Thyroid gland (tissue), 4 donors: ENCODE results near the gene CCDC38. TPM values are rescaled to one million over a fixed set of nuclear protein-coding genes. Genes with fewer than 3 reads are reported as not detected.

Experiments used
- DNase-seq, 2 donors: peaks; one replicate each; pipeline ENCODE4 v3.0.0-alpha.2; 2019
- H3K27ac ChIP-seq, 3 donors: fragments of 200-600 bp; sonication (generic); 1 replicate in 2 of 3; 2 replicates in 1 of 3; pipeline ENCODE4 v1.5.1; 2016 to 2019; ENCODE audit warnings: mild to moderate bottlenecking in 1 of 3, moderate library complexity in 1 of 3
- H3K27me3 ChIP-seq: fragments of 200-600 bp; sonication (generic); one replicate; pipeline ENCODE4 v1.5.1; 2019
- H3K36me3 ChIP-seq, 2 donors: fragments of 200-600 bp; sonication (generic); one replicate each; pipeline ENCODE4 v1.5.1; 2016 to 2019
- H3K4me1 ChIP-seq, 2 donors: fragments of 200-600 bp; sonication (generic); one replicate each; pipeline ENCODE4 v1.5.1; 2017 to 2019
- H3K4me3 ChIP-seq, 3 donors: fragments of 200-600 bp; sonication (generic); replicated peaks in 1 of 3; 1 replicate in 2 of 3; 2 replicates in 1 of 3; pipeline ENCODE4 v1.5.1; 2016; ENCODE audit warnings: mild to moderate bottlenecking in 1 of 3
- H3K9me3 ChIP-seq: fragments of 200-600 bp; sonication (generic); one replicate; pipeline ENCODE4 v1.5.1; 2017
- POLR2A ChIP-seq, 2 donors: fragments of 450-650 bp; IDR thresholded peaks; one replicate each; pipeline ENCODE4 v1.6.1; 2017; ENCODE audit warnings: antibody characterized with exemption in 2 of 2, mild to moderate bottlenecking in 2 of 2, moderate library complexity in 1 of 2
- WGBS, 2 donors: methylation state at CpG; one replicate each; pipeline ENCODE4 v1.1.5; 2017; 5-methylcytosine and 5-hydroxymethylcytosine counted together
- intact Hi-C: fragments of 100-400 bp; cut with DNase I; formaldehyde crosslinking; loops from one replicate; pipeline ENCODE4 v1.15.1; 2023
- total RNA-seq, 4 donors: library from RNA; depleted of rRNA; stranded (reverse); fragments of >200 nt; gene quantifications; one replicate each; pipeline ENCODE4 v1.2.3, GENCODE V29; 2016
- TF ChIP-seq, protein P1 (sequence below), 6 experiments: fragments of 200-600 bp in 3 of 6; fragments of 450-650 bp in 3 of 6; sonication (generic) in 3 of 6; IDR thresholded peaks; one replicate each; pipeline ENCODE4 v1.5.1; 2016 to 2019; ENCODE audit warnings: antibody characterized with exemption in 6 of 6, mild to moderate bottlenecking in 2 of 6, inconsistent platforms in 1 of 6, moderate library complexity in 1 of 6

CCDC38 gene
- total RNA-seq, 4 donors from 2014 or later: 0.67 TPM; not detected in 3

DNA sequence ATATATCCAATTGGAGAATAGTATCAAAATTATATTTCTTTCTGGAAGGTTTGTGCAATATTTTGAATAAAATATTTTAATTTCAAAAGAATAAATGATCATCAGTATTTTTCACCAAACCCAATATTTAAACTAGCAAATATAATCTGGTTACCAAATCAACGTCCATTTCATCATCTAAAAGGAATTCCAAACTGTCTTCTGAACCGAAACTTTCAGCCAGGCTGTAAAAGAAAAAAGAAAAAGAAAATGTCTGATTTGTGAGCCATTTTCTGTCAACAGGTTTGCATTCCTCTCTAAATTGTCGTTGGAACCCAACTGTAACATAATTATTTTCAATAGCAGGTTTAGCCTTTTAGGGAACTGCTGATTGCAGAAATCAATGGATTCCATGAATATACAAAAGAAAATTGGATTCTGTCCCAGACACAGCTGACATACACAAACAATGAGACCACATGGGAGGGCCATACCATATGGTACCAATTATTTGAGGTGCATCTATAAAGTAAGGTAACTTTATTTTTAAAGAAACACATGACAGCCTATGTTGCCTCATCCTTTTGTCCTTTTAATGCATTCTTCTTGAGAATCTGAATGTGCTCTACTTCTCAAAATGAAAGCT is 61.0 kb downstream of the CCDC38 start:
- intact Hi-C loops: no loop called here
- Histone ChIP-seq H3K4me3 (no peak overlapping the region), H3K9me3 (no peaks in the 10 kb centered on the region), H3K27ac (no peak overlapping the region), H3K4me1 (no peaks in the 10 kb centered on the region), H3K27me3 (no peaks in the 10 kb centered on the region), H3K36me3 (no peaks in the 10 kb centered on the region)
- WGBS, 2 donors: 74 to 79% methylated on average over 3 of the region's 3 CpGs
- TF ChIP-seq, protein P1, sequence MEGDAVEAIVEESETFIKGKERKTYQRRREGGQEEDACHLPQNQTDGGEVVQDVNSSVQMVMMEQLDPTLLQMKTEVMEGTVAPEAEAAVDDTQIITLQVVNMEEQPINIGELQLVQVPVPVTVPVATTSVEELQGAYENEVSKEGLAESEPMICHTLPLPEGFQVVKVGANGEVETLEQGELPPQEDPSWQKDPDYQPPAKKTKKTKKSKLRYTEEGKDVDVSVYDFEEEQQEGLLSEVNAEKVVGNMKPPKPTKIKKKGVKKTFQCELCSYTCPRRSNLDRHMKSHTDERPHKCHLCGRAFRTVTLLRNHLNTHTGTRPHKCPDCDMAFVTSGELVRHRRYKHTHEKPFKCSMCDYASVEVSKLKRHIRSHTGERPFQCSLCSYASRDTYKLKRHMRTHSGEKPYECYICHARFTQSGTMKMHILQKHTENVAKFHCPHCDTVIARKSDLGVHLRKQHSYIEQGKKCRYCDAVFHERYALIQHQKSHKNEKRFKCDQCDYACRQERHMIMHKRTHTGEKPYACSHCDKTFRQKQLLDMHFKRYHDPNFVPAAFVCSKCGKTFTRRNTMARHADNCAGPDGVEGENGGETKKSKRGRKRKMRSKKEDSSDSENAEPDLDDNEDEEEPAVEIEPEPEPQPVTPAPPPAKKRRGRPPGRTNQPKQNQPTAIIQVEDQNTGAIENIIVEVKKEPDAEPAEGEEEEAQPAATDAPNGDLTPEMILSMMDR (IDR thresholded peaks at IDR 0.05): no peak
- TF ChIP-seq POLR2A (IDR thresholded peaks at IDR 0.05): no peak
- DNase-seq: no peak

- intact Hi-C loops: no loop called here
- H3K4me3 ChIP-seq: no peak overlapping the region
- H3K36me3 ChIP-seq: no peaks in the 10 kb centered on the region
- no peaks in the 10 kb centered on the region for H3K9me3 ChIP-seq
- no peaks in the 10 kb centered on the region for H3K4me1 ChIP-seq
- WGBS, 2 donors: 93 to 95% methylated on average over 1 of the region's 1 CpG
- no peak for DNase-seq
- no peak for TF ChIP-seq POLR2A (IDR thresholded peaks at IDR 0.05)
- TF ChIP-seq, protein P1 (IDR thresholded peaks at IDR 0.05): no peak
- H3K27ac ChIP-seq: no peak overlapping the region
- no peaks in the 10 kb centered on the region for H3K27me3 ChIP-seq
These were observed 61.5 kb downstream of the CCDC38 start for GRCh38 chr12:95880895-95881294.

GRCh38 chr12:95877622-95878021 is 64.8 kb downstream of the CCDC38 start:
- Histone ChIP-seq H3K36me3 (no peaks in the 10 kb centered on the region), H3K9me3 (no peaks in the 10 kb centered on the region), H3K27me3 (no peaks in the 10 kb centered on the region), H3K4me1 (no peaks in the 10 kb centered on the region), H3K27ac (no peak overlapping the region), H3K4me3 (no peak overlapping the region)
- WGBS, 2 donors: 88 to 89% methylated on average over 2 of the region's 2 CpGs
- no peak for TF ChIP-seq POLR2A (IDR thresholded peaks at IDR 0.05)
- TF ChIP-seq, protein P1 (IDR thresholded peaks at IDR 0.05): no peak
- DNase-seq: no peak
- intact Hi-C loops: no loop called here

- WGBS, 2 donors: 45 to 56% methylated on average over 4 of the region's 4 CpGs
- Histone ChIP-seq H3K27ac (no peak overlapping the region), H3K9me3 (no peaks in the 10 kb centered on the region), H3K4me1 (no peaks in the 10 kb centered on the region), H3K36me3 (no peaks in the 10 kb centered on the region), H3K4me3 (no peak overlapping the region), H3K27me3 (no peaks in the 10 kb centered on the region)
- DNase-seq: no peak
- TF ChIP-seq, protein P1 (IDR thresholded peaks at IDR 0.05): no peak
- TF ChIP-seq POLR2A (IDR thresholded peaks at IDR 0.05): no peak
- intact Hi-C loops: no loop called here
These were observed 68.0 kb downstream of the CCDC38 start for GRCh38 chr12:95874452-95874851.

- Histone ChIP-seq H3K4me1 (no peaks in the 10 kb centered on the region), H3K27me3 (no peaks in the 10 kb centered on the region), H3K9me3 (no peaks in the 10 kb centered on the region), H3K4me3 (no peak overlapping the region), H3K27ac (no peak overlapping the region), H3K36me3 (peaks cover 0 to 6% of the 10 kb centered on the region in 2 donors)
- no peak for TF ChIP-seq POLR2A (IDR thresholded peaks at IDR 0.05)
- TF ChIP-seq, protein P1 (IDR thresholded peaks at IDR 0.05): no peak
- intact Hi-C loops: no loop called here
- 94 to 99% methylated on average over 4 of the region's 4 CpGs for WGBS, 2 donors
- DNase-seq: no peak
These were observed 71.5 kb downstream of the CCDC38 start for GRCh38 chr12:95870897-95871296.
